Caco-2 (cell line): Measurements from ENCODE around the gene PHEX. TPM values are rescaled to one million over a fixed set of nuclear protein-coding genes. Genes with fewer than 3 reads are reported as not detected.
A peak's percentile ranks its signal among the peaks of the same experiment; 100 is the strongest.

Experiments used
- BruUV-seq: library from RNA; stranded (reverse); fragments of 400-500 nt; replicated peaks from 2 replicates; lab custom pipeline; 2021; lab: Mats Ljungman, UMichigan
- CTCF ChIA-PET: fragments of 300-600 bp; sonication (Branson Sonifier 250); formaldehyde crosslinking; loops from one replicate; lab custom pipeline; 2022; ENCODE audit warnings: antibody characterized with exemption; lab: Charles Lee
- POLR2A ChIA-PET: fragments of 300-600 bp; sonication (Branson Sonifier 250); formaldehyde crosslinking; loops from one replicate; lab custom pipeline; 2022; ENCODE audit warnings: antibody characterized with exemption; lab: Charles Lee
- DNase-seq, 2 experiments: peaks; one replicate each; pipeline versions ENCODE4 v3.0.0 to v3.0.0-alpha.2; 2020 to 2022
- H3K27me3 ChIP-seq: replicated peaks from 2 replicates; pipeline ENCODE4 v1.6.0; 2011; ENCODE audit warnings: low read length; ENCODE audit not compliant: control insufficient read depth, insufficient read depth
- H3K36me3 ChIP-seq: 2 replicates; pipeline ENCODE4 v1.5.1; 2011; ENCODE audit warnings: low read length; ENCODE audit not compliant: control insufficient read depth, insufficient read depth
- H3K4me1 ChIP-seq: fragments of 250-450 bp; sonication (Bioruptor Pico); 2 replicates; pipeline ENCODE4 v1.5.1; 2020; ENCODE audit warnings: mild to moderate bottlenecking
- H3K4me3 ChIP-seq: 2 replicates; pipeline ENCODE4 v1.5.1; 2011; ENCODE audit warnings: low read depth, mild to moderate bottlenecking, control low read depth, low read length
- H3K9me3 ChIP-seq: fragments of 250-450 bp; sonication (Bioruptor Pico); 2 replicates; pipeline ENCODE4 v1.5.1; 2020; ENCODE audit warnings: mild to moderate bottlenecking, moderate library complexity
- H3K27ac Mint-ChIP-seq: one replicate; pipeline ENCODE4 v1.8.0; 2022; ENCODE audit warnings: mixed read lengths; ENCODE audit not compliant: unreplicated experiment
- H3K27me3 Mint-ChIP-seq: one replicate; pipeline ENCODE4 v1.8.0; 2022; ENCODE audit warnings: mixed read lengths; ENCODE audit not compliant: insufficient read depth, unreplicated experiment
- H3K36me3 Mint-ChIP-seq: one replicate; pipeline ENCODE4 v1.8.0; 2022; ENCODE audit warnings: mild to moderate bottlenecking, mixed read lengths; ENCODE audit not compliant: insufficient read depth, unreplicated experiment
- H3K4me1 Mint-ChIP-seq: one replicate; pipeline ENCODE4 v1.8.0; 2022; ENCODE audit warnings: low read depth, mixed read lengths; ENCODE audit not compliant: unreplicated experiment
- H3K4me3 Mint-ChIP-seq: one replicate; pipeline ENCODE4 v1.8.0; 2022; ENCODE audit warnings: mild to moderate bottlenecking, moderate library complexity, mixed read lengths; ENCODE audit not compliant: unreplicated experiment
- H3K9me3 Mint-ChIP-seq: one replicate; pipeline ENCODE4 v1.8.0; 2022; ENCODE audit warnings: mixed read lengths; ENCODE audit not compliant: unreplicated experiment
- intact Hi-C: fragments of 100-400 bp; cut with micrococcal nuclease; formaldehyde crosslinking; loops from one replicate; pipeline ENCODE4 v1.10.0; 2022; ENCODE audit not compliant: unreplicated experiment
- total RNA-seq: library from RNA; stranded (reverse); gene quantifications from 2 replicates; pipeline ENCODE4 v1.2.3, GENCODE V29; 2022
- TF ChIP-seq, protein P1 (sequence below), 2 experiments: fragments of 200-600 bp in 1 of 2; IDR thresholded peaks; 1 replicate in 1 of 2; 2 replicates in 1 of 2; pipeline versions ENCODE4 v1.5.1 to v1.8.0; 2011 to 2022; ENCODE audit warnings: antibody characterized with exemption in 1 of 2, control low read depth in 1 of 2, inconsistent platforms in 1 of 2, low read depth in 1 of 2, low read length in 1 of 2, mild to moderate bottlenecking in 1 of 2, moderate library complexity in 1 of 2; ENCODE audit not compliant: insufficient read depth in 1 of 2, severe bottlenecking in 1 of 2, unreplicated experiment in 1 of 2

The PHEX gene
- total RNA-seq, 1 experiment from 2014 or later, result 0.75 TPM

DNA sequence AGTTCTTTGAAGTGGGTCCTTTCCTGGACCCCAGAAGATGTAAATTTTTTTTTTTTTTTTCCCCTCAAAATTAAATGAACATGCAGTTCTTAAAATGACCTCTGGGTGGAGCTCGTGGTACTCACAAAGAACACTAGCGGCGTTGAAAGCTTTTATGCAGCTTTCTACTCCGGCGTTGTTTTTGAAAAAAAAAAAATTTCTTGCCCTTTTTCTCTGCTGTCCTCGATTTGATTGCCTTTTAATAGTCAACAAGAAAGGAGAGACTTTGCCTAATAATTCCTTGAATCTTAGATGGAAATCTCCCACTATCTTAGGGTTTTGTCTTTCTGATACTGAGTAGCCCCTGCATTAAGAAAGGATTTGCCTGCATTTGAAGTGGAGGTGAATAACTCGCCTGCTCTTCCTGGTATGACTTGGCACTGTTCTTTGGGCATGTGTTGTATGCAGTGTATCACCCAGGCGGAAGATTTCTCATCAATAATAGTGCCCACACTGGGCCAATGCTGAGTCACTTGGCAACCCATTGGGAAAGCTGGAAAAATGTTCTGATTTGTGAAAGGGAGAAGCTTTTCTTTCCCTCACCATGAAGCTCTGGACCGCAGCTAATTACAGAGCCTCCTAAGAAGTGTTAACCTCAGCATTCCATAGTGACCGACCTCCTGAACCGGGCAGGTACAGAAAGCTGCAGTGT lies 104.0 kb downstream of the PHEX start:
- TF ChIP-seq, protein P1, sequence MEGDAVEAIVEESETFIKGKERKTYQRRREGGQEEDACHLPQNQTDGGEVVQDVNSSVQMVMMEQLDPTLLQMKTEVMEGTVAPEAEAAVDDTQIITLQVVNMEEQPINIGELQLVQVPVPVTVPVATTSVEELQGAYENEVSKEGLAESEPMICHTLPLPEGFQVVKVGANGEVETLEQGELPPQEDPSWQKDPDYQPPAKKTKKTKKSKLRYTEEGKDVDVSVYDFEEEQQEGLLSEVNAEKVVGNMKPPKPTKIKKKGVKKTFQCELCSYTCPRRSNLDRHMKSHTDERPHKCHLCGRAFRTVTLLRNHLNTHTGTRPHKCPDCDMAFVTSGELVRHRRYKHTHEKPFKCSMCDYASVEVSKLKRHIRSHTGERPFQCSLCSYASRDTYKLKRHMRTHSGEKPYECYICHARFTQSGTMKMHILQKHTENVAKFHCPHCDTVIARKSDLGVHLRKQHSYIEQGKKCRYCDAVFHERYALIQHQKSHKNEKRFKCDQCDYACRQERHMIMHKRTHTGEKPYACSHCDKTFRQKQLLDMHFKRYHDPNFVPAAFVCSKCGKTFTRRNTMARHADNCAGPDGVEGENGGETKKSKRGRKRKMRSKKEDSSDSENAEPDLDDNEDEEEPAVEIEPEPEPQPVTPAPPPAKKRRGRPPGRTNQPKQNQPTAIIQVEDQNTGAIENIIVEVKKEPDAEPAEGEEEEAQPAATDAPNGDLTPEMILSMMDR (IDR thresholded peaks at IDR 0.05; ENCODE audit: insufficient read depth in 1 of 2, low read depth in 1 of 2, low read length in 1 of 2, severe bottlenecking in 1 of 2, unreplicated experiment in 1 of 2), result peak; percentile 49 to 52
- H3K4me3 Mint-ChIP-seq, result no peak overlapping the region
- H3K9me3 Mint-ChIP-seq, result no peaks in the 10 kb centered on the region
- Histone ChIP-seq H3K27me3 (no peaks in the 10 kb centered on the region), H3K4me1 (peaks cover 18% of the 10 kb centered on the region), H3K9me3 (no peaks in the 10 kb centered on the region), H3K36me3 (no peaks in the 10 kb centered on the region), H3K4me3 (no peak overlapping the region)
- ChIA-PET CTCF (interaction anchor here (0.6 to 2.9 kb wide), 11 partner anchors 9 to 612 kb away, joined by 3 to 24 read pairs (median 5); no protein-coding TSS in a partner anchor), POLR2A (interaction anchor here (0.6 kb wide), 1 partner anchor 194 kb away, joined by 3 read pairs; no protein-coding TSS in a partner anchor)
- intact Hi-C loops, result loop anchor here (1.0 kb wide), 6 partner anchors 15 to 612 kb away; no protein-coding TSS in a partner anchor
- peak overlapping the region; percentile 77 for H3K27ac Mint-ChIP-seq
- no peaks in the 10 kb centered on the region for H3K27me3 Mint-ChIP-seq
- H3K36me3 Mint-ChIP-seq, result peaks cover 3% of the 10 kb centered on the region
- DNase-seq, result no peak
- peaks cover 6% of the 10 kb centered on the region for H3K4me1 Mint-ChIP-seq
- BruUV-seq, result no TSS peak

DNA sequence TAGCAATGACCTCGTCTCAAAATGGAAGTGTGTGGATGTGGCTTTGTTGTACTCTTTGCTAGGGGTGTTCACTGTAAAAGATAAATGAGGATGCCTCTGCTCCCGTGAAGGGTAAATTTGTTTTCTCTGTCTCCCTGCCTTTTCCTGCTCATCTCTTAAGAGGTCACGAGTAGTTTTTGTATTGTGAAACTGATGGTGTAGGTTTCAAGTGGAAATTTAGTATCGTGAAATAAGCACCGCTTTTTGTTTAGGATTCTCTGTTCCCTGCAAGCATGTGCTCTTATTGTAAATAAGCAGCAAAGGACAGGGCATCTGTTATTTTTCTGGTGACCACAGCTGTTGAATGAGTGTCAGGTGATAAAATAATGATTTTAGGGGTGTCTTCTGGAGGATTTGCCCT lies 104.6 kb downstream of the PHEX start:
- Mint-ChIP-seq H3K27me3 (no peaks in the 10 kb centered on the region), H3K4me3 (no peak overlapping the region), H3K36me3 (no peaks in the 10 kb centered on the region), H3K9me3 (no peaks in the 10 kb centered on the region), H3K27ac (no peak overlapping the region), H3K4me1 (peaks cover 6% of the 10 kb centered on the region)
- Histone ChIP-seq H3K27me3 (no peaks in the 10 kb centered on the region), H3K4me3 (no peak overlapping the region), H3K4me1 (peaks cover 18% of the 10 kb centered on the region), H3K36me3 (no peaks in the 10 kb centered on the region), H3K9me3 (no peaks in the 10 kb centered on the region)
- DNase-seq, result no peak
- intact Hi-C loops, result loop anchor here (1.0 kb wide), 4 partner anchors 55 to 612 kb away; no protein-coding TSS in a partner anchor
- no TSS peak for BruUV-seq
- CTCF ChIA-PET, result interaction anchor here (1.1 to 2.9 kb wide), 6 partner anchors 20 to 612 kb away, joined by 4 to 24 read pairs (median 10); no protein-coding TSS in a partner anchor
- TF ChIP-seq, protein P1 (IDR thresholded peaks at IDR 0.05; ENCODE audit: insufficient read depth in 1 of 2, low read depth in 1 of 2, low read length in 1 of 2, severe bottlenecking in 1 of 2, unreplicated experiment in 1 of 2), result no peak
- POLR2A ChIA-PET, result no interaction called here

DNA sequence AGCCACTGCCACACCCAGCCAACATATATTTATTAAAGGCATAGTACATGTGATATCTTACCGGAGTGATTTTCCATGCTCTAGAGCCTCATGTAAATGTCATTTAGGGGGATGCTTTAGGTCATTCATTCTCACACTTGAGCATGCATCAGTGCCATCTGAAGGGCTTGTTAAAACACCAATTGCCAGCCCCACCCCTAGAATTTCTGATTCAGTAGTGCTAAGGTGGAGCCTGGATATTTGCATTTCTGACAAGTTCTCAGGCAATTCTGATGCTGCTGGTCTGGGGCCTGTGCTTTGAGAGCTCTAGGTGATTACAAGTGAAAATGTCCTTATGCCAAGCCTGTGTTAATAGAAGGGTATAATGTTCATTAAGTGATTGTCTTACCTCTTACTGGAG lies 107.7 kb downstream of the PHEX start:
- no peaks in the 10 kb centered on the region for H3K9me3 Mint-ChIP-seq
- TF ChIP-seq, protein P1 (IDR thresholded peaks at IDR 0.05; ENCODE audit: insufficient read depth in 1 of 2, low read depth in 1 of 2, low read length in 1 of 2, severe bottlenecking in 1 of 2, unreplicated experiment in 1 of 2), result no peak
- BruUV-seq, result no TSS peak
- Histone ChIP-seq H3K4me3 (no peak overlapping the region), H3K4me1 (peaks cover 10% of the 10 kb centered on the region), H3K9me3 (no peaks in the 10 kb centered on the region), H3K36me3 (no peaks in the 10 kb centered on the region), H3K27me3 (no peaks in the 10 kb centered on the region)
- POLR2A ChIA-PET, result no interaction called here
- intact Hi-C loops, result no loop called here
- H3K4me1 Mint-ChIP-seq, result peaks cover 6% of the 10 kb centered on the region
- no peak for DNase-seq
- CTCF ChIA-PET, result no interaction called here
- no peak overlapping the region for H3K27ac Mint-ChIP-seq
- no peaks in the 10 kb centered on the region for H3K36me3 Mint-ChIP-seq
- H3K27me3 Mint-ChIP-seq, result no peaks in the 10 kb centered on the region
- H3K4me3 Mint-ChIP-seq, result no peak overlapping the region
